ENCODE measurements around the gene OR9A2.
"Not testable (repeated sequence)": the region's sequence is repeated elsewhere in the genome, so short reads cannot be mapped to it uniquely, and the experiment has no call there.

Gene OR9A2

GRCh38 chr7:143002106-143002505 is 24.8 kb downstream of the OR9A2 start:
- H3K4me1 ChIP-seq (ENCODE audit: control insufficient read depth, low read depth, low read length), result no peaks in the 10 kb centered on the region
- no peaks in the 10 kb centered on the region for H3K36me3 ChIP-seq (ENCODE audit: control insufficient read depth, low read depth, low read length)
- H3K9ac ChIP-seq (ENCODE audit: low read length), result no peak overlapping the region
- H3K4me3 ChIP-seq (ENCODE audit: low read length), result no peak overlapping the region
- H3K27me3 ChIP-seq (ENCODE audit: control insufficient read depth, insufficient read depth, low read length), result no peaks in the 10 kb centered on the region
- H3K27ac ChIP-seq (ENCODE audit: low read length), result no peak overlapping the region
- no peaks in the 10 kb centered on the region for H3K9me3 ChIP-seq (ENCODE audit: control insufficient read depth, low read depth, low read length)

GRCh38 chr7:143000648-143001047 is 26.3 kb downstream of the OR9A2 start:
- no peaks in the 10 kb centered on the region for H3K27me3 ChIP-seq (ENCODE audit: control insufficient read depth, insufficient read depth, low read length)
- no peak overlapping the region for H3K27ac ChIP-seq (ENCODE audit: low read length)
- no peaks in the 10 kb centered on the region for H3K9me3 ChIP-seq (ENCODE audit: control insufficient read depth, low read depth, low read length)
- no peaks in the 10 kb centered on the region for H3K36me3 ChIP-seq (ENCODE audit: control insufficient read depth, low read depth, low read length)
- H3K9ac ChIP-seq (ENCODE audit: low read length), result no peak overlapping the region
- H3K4me3 ChIP-seq (ENCODE audit: low read length), result no peak overlapping the region
- H3K4me1 ChIP-seq (ENCODE audit: control insufficient read depth, low read depth, low read length), result no peaks in the 10 kb centered on the region

- H3K27ac ChIP-seq (ENCODE audit: low read length), result no peak overlapping the region
- no peak overlapping the region for H3K9ac ChIP-seq (ENCODE audit: low read length)
- H3K4me3 ChIP-seq (ENCODE audit: low read length), result no peak overlapping the region
- H3K9me3 ChIP-seq (ENCODE audit: control insufficient read depth, low read depth, low read length), result no peaks in the 10 kb centered on the region
- no peaks in the 10 kb centered on the region for H3K27me3 ChIP-seq (ENCODE audit: control insufficient read depth, insufficient read depth, low read length)
- no peaks in the 10 kb centered on the region for H3K36me3 ChIP-seq (ENCODE audit: control insufficient read depth, low read depth, low read length)
- no peaks in the 10 kb centered on the region for H3K4me1 ChIP-seq (ENCODE audit: control insufficient read depth, low read depth, low read length)
These were observed 27.1 kb downstream of the OR9A2 start for GRCh38 chr7:142999793-143000192.

- H3K27ac ChIP-seq (ENCODE audit: low read length), result no peak overlapping the region
- H3K36me3 ChIP-seq (ENCODE audit: control insufficient read depth, low read depth, low read length), result no peaks in the 10 kb centered on the region
- H3K27me3 ChIP-seq (ENCODE audit: control insufficient read depth, insufficient read depth, low read length), result no peaks in the 10 kb centered on the region
- no peak overlapping the region for H3K4me3 ChIP-seq (ENCODE audit: low read length)
- no peak overlapping the region for H3K9ac ChIP-seq (ENCODE audit: low read length)
- H3K4me1 ChIP-seq (ENCODE audit: control insufficient read depth, low read depth, low read length), result no peaks in the 10 kb centered on the region
- H3K9me3 ChIP-seq (ENCODE audit: control insufficient read depth, low read depth, low read length), result no peaks in the 10 kb centered on the region
These were observed 28.0 kb downstream of the OR9A2 start for GRCh38 chr7:142998966-142999365.

- H3K9ac ChIP-seq (ENCODE audit: low read length), result no peak overlapping the region
- no peak overlapping the region for H3K27ac ChIP-seq (ENCODE audit: low read length)
- H3K27me3 ChIP-seq (ENCODE audit: control insufficient read depth, insufficient read depth, low read length), result no peaks in the 10 kb centered on the region
- no peaks in the 10 kb centered on the region for H3K9me3 ChIP-seq (ENCODE audit: control insufficient read depth, low read depth, low read length)
- H3K4me3 ChIP-seq (ENCODE audit: low read length), result no peak overlapping the region
- H3K36me3 ChIP-seq (ENCODE audit: control insufficient read depth, low read depth, low read length), result no peaks in the 10 kb centered on the region
- no peaks in the 10 kb centered on the region for H3K4me1 ChIP-seq (ENCODE audit: control insufficient read depth, low read depth, low read length)
These were observed 29.4 kb downstream of the OR9A2 start for GRCh38 chr7:142997456-142997989.

GRCh38 chr7:142992427-142992826 is 34.5 kb downstream of the OR9A2 start:
- Histone ChIP-seq H3K4me3 (ENCODE audit: low read length) (no peak overlapping the region), H3K36me3 (ENCODE audit: control insufficient read depth, low read depth, low read length) (no peaks in the 10 kb centered on the region), H3K27ac (ENCODE audit: low read length) (no peak overlapping the region), H3K9ac (ENCODE audit: low read length) (no peak overlapping the region), H3K9me3 (ENCODE audit: control insufficient read depth, low read depth, low read length) (no peaks in the 10 kb centered on the region), H3K4me1 (ENCODE audit: control insufficient read depth, low read depth, low read length) (no peaks in the 10 kb centered on the region), H3K27me3 (ENCODE audit: control insufficient read depth, insufficient read depth, low read length) (no peaks in the 10 kb centered on the region)

GRCh38 chr7:142984297-142984696 is 42.6 kb downstream of the OR9A2 start:
- no peak overlapping the region for H3K4me3 ChIP-seq (ENCODE audit: low read length)
- H3K9me3 ChIP-seq (ENCODE audit: control insufficient read depth, low read depth, low read length), result no peaks in the 10 kb centered on the region
- no peaks in the 10 kb centered on the region for H3K4me1 ChIP-seq (ENCODE audit: control insufficient read depth, low read depth, low read length)
- H3K9ac ChIP-seq (ENCODE audit: low read length), result no peak overlapping the region
- no peaks in the 10 kb centered on the region for H3K27me3 ChIP-seq (ENCODE audit: control insufficient read depth, insufficient read depth, low read length)
- H3K27ac ChIP-seq (ENCODE audit: low read length), result no peak overlapping the region
- H3K36me3 ChIP-seq (ENCODE audit: control insufficient read depth, low read depth, low read length), result no peaks in the 10 kb centered on the region

GRCh38 chr7:142983825-142984224 is 43.1 kb downstream of the OR9A2 start:
- no peak overlapping the region for H3K27ac ChIP-seq (ENCODE audit: low read length)
- H3K4me3 ChIP-seq (ENCODE audit: low read length), result no peak overlapping the region
- no peaks in the 10 kb centered on the region for H3K9me3 ChIP-seq (ENCODE audit: control insufficient read depth, low read depth, low read length)
- no peaks in the 10 kb centered on the region for H3K4me1 ChIP-seq (ENCODE audit: control insufficient read depth, low read depth, low read length)
- H3K27me3 ChIP-seq (ENCODE audit: control insufficient read depth, insufficient read depth, low read length), result no peaks in the 10 kb centered on the region
- H3K9ac ChIP-seq (ENCODE audit: low read length), result no peak overlapping the region
- no peaks in the 10 kb centered on the region for H3K36me3 ChIP-seq (ENCODE audit: control insufficient read depth, low read depth, low read length)

- not testable (repeated sequence) for H3K9me3 ChIP-seq (ENCODE audit: control insufficient read depth, low read depth, low read length)
These were observed 48.5 kb downstream of the OR9A2 start for GRCh38 chr7:142978402-142978801.

More at GRCh38 chr7:142978402-142978801, 48.5 kb downstream of the OR9A2 start:
- H3K36me3 ChIP-seq (ENCODE audit: control insufficient read depth, low read depth, low read length); H3K9ac ChIP-seq (ENCODE audit: low read length); H3K4me3 ChIP-seq (ENCODE audit: low read length); H3K27me3 ChIP-seq (ENCODE audit: control insufficient read depth, insufficient read depth, low read length); H3K27ac ChIP-seq (ENCODE audit: low read length); H3K4me1 ChIP-seq (ENCODE audit: control insufficient read depth, low read depth, low read length): not testable (repeated sequence)
